ENCODE data around the gene ARHGEF4.
"Not testable (repeated sequence)": the region's sequence is repeated elsewhere in the genome, so short reads cannot be mapped to it uniquely, and the experiment has no call there.

The ARHGEF4 gene

DNA sequence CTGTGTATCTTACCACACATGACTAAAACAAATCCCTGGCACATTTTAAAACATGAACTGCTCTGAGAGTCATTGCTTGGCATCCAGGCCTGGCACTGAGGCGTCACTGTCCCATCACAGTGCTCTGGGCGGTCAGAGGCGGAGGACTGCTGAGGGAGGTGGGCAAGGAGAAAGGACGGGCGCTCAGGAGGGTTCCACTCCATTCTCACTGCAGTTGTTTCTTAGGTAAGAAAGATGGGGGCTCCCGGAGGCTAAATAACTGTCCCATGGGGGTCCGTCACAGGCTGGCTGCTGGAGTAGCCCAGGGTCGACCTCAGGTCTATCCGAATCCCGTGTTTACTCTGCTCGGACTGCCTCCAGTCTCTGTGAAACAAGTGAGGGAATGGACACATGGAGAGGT is 139.0 kb downstream of the ARHGEF4 start:
- no peak for DNase-seq (ENCODE audit: low read depth, low spot score)

DNA sequence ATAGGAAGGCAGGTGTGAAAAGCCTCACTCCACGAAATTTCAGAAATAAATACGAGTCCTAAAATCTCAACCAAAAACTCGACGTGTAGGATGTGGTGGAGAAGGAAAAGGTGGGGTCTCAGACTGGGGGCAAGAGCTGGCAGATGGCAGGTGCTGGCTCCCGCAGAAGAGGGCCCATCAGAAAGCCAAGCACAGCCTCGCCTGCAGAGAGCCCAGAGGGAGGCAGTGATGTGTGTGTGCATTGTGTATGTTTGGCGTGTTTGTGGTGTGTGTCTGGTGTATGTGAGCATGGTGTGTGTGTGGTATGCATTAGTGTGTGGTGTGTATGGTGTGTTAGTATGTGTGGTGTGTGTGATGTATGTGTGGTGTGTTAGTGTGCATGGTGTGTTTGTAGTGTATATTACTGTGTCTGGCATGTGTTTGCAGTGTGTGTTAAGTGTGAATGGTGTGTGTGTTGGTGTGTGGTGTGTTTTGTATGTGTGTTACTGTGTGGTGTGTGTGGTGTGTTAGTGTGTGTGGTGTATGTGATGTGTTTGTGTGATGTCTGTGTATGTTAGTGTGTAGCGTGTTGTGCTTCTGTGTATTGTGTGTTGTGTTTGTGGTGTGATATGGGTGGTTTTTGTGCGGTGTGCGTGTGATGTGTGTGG is 140.0 kb downstream of the ARHGEF4 start:
- DNase-seq (ENCODE audit: low read depth, low spot score): no peak

DNA sequence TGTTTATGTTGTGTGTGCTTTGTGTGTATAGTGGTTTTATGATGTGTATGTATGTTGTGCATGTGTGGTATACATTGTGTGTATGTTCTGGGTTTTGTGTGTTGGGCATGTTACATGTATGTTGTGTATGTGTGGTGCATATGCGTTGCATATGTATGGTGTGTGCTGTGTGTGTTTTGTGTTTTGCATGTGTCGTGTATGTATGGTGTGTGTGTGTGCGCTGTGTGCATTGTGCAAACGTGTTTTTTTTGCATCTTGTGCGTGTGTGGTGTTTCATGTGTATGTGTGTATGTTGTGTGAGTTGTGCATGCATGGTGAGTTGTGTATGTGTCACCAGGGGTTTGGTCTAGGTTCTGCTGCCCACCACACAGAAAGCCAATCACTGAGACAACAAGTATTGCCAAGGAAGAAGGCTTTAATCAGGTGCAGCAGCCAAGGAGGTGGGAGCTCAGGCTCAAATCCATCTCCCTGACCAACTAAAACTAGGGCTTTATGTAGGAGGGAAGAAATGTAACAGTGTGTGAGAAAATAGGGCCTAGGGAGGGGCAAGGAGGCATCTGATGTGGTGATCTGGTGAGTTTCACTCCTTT is 140.8 kb downstream of the ARHGEF4 start:
- DNase-seq (ENCODE audit: low read depth, low spot score): no peak

DNA sequence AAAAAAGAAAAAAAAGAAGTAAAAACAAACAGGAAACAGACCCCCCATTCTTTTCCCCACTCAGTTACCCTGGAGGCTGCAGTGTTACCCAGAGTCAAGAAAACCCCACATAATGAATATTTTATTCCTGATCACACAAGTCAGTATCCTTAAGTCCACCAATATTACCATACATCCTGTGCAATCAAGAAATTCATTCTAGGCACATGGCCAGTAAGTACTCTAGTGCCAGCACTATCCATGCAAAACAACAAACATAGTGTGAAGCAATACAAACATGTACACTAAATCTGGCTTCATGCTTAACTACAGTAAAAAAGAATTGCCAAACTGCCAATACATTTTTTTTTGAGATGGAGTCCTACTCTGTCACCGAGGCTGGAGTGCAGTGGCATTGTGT is 145.0 kb downstream of the ARHGEF4 start:
- DNase-seq (ENCODE audit: low read depth, low spot score): no peak

DNA sequence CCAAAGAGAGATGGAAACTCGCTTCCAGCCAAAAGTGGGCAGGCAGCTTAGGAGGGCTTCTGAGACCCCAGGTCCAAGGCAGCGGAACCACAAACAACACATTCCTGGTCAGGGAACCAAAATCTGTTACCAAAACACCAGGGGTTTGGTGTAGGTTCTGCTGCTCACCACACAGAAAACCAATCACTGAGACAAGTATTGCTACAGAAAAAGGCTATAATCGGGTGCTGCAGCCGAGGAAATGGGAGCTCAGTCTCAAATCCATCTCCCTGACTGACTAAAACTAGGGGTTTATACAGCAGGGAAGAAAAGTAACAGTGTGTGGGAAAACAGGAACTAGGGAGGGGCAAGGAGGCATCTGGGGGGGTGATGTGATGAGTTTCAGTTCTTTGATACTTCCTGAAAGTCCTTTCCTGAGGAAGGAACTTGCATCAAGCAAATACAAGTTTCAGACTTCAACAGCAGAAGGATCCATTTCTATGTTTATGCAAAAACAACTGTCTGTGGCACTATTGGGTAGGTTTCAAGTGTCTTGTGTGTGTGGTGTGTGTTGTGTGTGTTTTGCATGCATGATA is 148.6 kb downstream of the ARHGEF4 start:
- DNase-seq (ENCODE audit: low read depth, low spot score): no peak

DNA sequence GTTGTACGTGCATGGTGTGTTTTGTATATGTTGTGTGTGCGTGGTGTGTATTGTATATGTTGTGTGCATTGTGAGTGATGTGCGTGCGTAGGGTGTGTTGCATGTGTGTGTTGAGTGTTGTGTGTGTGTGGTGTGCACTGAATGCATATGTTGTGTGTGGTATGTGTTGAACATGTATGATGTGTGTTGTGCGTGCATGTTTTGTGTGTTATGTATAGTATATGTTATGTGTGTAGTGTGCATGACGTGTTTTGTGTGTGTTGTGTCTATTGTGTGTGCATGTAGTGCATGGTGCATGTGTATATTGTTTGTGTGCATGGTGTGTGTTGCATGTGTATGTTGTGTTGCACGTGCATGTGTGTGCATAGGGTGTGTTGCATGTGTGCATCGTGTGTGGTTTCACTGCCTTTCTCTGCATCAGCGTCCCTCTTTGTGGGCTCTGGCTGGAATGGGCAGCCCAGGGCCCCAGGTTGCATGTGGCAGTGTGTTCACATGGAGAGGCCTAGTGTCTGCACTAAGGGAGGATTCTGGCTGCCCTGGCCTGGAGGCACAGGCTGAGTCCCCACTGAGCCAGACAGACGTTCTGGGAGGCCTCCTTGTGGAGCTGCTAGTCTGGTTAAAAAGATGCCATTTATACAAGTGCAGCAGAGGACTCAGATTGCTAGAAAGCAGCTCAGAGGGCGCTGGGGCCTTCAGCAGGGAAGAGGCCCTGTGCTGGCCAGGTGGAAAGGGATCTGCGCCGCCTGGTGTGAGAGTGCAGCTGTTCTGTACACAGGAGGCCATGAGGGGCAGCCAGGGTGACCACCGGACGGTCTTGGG is 149.3 kb downstream of the ARHGEF4 start:
- no peak for DNase-seq (ENCODE audit: low read depth, low spot score)

DNA sequence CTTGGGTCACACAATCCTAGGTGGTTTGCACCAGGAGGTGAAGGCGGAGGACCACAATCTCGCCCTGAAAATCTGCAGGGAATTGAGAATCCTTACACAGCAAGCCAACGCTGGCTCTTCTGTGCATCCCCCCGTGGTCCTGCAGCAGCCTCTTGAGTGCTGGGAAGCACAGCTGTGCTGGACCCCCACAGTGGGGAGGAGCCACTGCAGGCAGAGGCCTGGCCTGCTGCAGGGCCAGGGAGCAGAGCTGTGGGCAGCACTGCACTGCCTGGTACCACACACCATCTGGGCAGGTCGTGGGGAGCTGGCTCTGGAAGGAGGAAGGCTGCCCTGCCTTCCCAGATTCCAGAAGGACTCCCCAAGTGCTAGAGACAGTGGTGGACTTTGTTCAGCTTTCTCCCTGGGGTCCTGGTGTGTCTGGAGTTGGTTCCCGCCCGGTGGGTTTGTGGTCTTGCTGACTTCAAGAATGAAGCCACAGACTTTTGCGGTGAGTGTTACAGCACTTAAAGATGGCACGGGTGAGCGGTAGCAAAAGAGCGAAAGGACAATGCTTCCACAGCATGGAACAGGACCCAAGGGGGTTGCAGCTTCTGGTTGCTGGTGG is 150.3 kb downstream of the ARHGEF4 start:
- no peak for DNase-seq (ENCODE audit: low read depth, low spot score)

DNA sequence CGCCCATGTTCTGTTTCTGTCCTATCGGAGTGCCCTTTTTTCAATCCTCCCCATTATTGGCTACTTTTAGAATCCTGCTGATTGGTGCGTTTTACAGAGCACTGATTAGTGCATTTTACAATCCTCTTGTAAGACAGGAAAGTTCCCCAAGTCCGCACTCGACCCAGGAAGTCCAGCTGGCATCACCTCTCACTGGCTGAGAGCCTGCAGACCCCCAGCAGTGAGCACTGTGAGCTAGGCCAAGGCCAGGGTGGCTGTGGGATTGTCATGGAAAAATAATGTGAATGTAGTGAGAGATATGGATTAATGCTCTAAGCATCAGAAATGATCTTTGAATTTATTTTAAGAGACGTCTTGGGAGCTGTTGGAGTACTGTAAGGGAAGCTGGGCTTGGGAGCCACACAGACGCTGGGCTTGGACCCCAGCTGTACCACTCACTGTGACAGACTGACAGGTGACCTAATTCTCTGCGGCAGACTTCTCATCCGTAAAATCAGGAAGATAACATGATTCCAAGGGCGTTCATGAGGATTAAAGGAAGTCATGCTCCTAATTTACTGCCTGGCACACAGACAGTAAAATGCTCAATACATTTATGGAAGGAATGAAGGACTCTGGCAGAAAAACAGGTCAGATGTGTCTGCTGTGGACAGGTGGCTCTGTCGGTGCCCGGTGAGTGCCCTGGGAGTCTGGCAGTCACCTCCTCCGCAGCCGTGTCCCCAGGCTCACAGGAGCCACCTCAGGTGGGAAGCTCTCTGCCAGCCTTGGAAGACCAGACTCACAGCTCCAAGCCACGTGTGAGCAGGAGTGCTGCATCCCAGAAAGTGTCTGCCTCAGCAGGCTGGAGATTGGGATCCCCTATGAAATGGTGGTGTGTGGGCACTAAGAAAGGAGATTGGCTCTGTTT is 151.1 kb downstream of the ARHGEF4 start:
- DNase-seq (ENCODE audit: low read depth, low spot score): no peak

DNA sequence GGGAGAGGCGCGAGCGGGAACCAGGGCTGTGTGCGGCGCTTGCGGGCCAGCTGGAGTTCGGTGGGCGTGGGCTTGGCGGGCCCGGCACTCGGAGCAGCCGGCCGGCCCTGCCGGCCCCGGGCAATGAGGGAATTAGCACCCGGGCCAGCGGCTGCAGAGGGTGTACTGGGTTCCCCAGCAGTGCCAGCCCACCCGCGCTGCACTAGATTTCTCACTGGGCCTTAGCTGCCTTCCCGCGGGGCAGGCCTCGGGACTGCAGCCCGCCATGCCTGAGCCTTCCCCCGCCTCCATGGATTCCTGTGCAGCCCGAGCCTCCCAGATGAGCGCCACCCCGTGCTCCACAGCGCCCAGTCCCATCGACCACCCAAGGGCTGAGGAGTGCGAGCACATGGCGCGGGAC is 154.7 kb downstream of the ARHGEF4 start:
- DNase-seq (ENCODE audit: low read depth, low spot score): not testable (repeated sequence)

DNA sequence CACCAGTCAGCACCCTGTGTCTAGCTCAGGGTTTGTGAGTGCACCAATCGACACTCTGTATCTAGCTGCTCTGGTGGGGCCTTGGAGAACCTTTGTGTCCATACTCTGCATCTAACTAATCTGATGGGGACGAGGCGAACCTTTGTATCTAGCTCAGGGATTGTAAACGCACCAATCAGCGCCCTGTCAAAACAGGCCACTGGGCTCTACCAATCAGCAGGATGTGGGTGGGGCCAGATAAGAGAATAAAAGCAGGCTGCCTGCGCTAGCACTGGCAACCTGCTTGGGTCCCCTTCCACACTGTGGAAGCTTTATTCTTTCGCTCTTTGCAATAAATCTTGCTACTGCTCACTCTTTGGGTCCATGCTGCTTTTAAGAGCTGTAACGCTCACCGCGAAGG is 155.3 kb downstream of the ARHGEF4 start:
- DNase-seq (ENCODE audit: low read depth, low spot score): not testable (repeated sequence)

DNA sequence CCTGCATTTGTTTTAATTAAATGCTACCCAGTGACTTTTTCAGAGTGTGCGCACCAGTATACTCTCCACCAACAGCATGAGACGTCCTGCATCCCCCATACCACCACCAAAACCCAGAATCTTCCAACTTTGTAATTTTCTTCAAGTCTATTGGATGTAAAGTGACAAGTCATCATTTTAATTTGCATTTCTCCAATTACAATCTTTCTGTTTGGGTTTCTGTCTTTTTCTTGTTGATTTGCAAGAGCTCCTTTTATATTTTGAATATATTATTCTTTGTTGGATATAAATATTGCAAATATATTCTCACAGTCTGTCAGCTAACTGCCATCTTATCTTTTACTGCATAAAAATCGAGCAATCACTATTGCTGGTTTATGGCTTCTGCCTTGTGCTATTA is 160.0 kb downstream of the ARHGEF4 start:
- DNase-seq (ENCODE audit: low read depth, low spot score): no peak

DNA sequence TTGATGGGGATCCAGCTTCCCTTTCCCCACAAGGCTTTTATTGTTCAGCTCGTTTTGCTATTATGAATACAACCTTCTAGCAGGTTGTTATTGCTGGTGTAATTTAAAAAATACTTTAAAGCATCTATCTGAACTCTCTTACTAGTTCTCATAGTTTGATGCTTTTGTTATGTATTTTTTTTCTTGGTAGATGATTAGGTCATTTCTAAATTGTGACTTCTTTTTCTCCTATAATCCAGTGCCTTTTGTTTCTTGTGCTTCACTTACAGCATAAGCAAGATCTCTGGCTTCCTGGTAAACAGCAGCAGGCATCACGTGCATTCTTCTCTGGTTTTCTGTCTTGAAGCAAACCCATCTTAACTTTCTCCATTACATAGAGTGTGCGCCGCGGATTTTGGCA is 160.5 kb downstream of the ARHGEF4 start:
- no peak for DNase-seq (ENCODE audit: low read depth, low spot score)

DNA sequence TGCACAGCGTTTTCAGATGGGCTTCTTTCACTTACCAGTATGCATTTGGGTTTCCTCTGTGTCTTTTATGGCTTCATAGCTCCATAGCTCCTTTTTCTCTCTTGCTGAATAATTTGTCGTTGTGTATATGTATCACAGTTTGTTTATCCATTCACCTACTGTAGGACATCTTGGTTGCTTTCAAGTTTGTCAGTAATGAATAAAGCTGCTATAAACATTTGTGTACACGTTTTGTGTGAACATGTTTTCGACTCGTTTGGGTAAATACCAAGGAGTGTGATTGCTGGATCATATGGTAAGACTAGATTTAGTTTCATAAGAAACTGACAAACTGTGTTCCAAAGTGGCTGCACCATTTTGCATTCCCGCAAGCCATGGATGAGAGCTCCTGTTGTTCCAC is 161.8 kb downstream of the ARHGEF4 start:
- DNase-seq (ENCODE audit: low read depth, low spot score): no peak

DNA sequence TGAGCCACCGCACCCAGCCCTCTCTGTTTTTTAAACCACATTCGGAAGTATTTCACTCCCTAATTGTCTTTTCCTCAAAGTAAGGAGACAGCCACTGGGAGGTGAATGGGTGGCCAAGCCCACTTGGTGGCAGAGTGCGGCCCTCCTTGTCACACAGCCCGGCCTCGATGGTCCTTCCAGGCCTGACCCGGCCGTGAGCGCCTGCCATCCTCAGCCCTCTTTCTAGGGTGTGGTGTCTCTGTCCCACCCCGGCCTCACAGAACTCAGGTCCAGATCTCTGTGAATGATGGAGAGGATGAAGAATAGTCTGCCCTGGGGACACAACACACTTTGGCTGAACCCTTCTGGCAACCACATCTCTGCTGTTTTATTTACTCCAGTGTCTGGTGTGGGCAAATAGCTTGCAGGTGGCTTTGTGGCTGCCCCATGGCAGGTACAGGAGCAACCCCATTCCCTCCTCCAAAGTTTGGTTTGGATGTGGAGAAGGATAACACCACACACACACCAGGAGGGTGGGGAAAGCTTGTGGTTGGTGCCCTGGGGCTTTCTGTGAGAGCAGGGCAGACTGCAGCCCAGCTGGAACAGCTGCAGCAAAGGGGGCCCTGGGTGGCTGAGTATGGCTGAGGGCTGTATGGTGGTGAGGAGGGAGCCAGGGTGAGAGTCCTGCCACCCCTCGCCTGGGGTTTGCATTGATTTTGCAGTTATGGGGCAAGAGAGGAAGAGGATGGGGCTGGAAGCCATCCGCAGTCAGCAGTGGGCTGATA is 167.9 kb downstream of the ARHGEF4 start:
- DNase-seq (ENCODE audit: low read depth, low spot score): no peak

DNA sequence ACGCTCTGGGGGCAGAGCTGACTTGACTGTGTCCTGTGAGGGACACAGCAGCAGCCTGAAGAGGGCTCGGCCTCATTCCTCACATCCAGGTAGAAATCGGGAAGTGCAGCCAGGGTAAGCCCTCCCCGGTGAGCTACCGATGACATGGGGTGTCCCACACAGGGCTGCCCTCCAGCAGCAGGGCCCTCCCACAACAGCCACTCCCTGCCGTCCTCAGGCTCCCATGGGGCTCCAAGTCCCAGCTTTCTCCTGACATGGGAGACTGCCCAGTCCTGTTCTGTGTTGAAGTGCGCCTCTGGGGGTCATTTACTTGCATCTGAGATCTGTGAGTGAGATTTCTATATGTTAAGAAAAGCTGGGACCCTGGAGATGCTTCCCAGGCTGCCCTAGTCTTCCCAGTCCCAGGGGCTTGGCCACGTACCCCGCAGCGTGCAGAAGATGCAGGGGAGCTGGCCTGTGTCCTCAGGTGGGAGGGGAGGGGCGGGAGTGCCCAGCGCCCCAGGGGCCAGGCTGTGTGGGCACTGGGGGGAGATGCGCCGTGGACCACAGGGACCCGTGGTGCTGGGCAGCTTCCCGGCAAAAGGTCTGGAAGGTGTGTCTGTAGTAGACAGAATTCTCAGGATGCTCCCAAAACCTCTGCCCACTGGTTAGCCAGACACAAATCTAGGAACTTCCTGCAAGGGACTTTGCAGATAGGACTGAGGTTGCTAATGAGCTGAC is 168.7 kb downstream of the ARHGEF4 start:
- no peak for DNase-seq (ENCODE audit: low read depth, low spot score)

DNA sequence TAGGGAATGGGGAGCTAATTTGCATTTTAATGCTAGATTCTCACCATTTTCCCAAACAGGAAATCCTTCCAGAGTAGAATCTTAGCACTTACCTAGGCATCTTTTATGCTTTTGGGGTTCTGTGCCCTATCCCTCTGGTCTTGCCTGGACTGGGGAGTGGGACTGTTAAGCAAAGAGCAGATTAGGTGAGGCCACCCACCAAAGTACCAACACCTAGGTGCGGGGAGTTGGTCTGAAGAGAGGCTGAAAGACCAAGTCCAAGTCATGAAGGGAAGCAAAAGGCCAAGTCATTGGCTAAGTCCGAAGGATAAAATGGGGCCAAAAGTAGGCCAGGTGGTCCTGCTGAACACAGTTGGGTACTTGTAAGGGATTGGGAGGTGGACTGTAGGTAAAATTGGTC is 169.8 kb downstream of the ARHGEF4 start:
- DNase-seq (ENCODE audit: low read depth, low spot score): no peak

DNA sequence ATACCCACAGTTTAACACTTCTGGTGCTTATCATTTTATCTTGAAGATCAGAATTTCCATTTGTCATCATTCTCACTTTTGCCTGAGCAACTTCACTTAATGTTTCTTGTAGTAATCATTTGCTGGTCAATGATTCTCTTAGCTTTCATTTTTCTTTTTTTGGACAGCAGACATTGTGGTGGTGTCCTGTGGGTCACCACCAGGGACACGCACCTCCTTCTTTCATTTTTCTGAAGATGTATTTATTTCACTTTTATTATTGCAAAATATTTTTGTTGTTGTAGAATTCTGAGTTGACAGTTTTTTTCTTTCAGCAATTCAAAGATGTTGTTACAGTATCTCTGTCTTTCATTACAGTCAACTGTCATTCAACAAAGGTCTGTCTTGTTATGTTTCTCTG is 172.3 kb downstream of the ARHGEF4 start:
- DNase-seq (ENCODE audit: low read depth, low spot score): no peak

DNA sequence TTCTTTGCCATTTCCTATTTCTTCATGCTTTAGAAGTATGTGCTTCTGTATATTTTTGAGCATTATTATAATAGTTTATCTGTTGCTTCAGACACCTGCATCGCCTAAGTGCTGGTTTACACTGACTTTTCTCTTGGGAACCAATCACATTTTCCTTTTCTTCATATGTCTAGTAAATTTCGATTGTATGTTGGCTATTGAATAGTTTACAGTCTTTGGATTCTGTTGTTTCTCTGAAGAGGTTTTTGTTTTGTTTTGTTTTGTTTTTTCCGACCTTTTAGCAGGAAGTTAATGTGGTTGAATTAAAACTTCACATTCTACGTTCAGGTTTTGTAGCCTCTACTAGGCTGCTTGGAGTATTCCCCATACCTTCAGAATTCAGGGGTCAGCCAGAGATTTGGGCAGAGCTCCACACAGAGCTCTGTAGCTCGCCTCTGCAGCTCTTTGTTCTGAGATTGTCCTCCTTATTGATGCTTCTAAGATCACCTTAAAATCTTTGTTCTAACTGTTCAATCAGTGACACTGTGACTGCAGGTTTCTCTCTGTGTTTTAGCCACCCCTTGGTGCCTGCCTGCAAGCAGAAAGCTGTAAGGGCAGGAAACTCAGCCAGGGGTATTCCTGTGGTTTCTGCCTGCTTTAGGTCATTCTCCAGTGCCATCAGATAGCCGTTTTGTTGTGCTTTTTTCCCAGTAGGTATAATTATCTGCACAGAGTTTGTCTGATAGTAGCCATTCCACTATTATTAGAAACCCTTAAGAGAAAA is 173.2 kb downstream of the ARHGEF4 start:
- no peak for DNase-seq (ENCODE audit: low read depth, low spot score)

DNA sequence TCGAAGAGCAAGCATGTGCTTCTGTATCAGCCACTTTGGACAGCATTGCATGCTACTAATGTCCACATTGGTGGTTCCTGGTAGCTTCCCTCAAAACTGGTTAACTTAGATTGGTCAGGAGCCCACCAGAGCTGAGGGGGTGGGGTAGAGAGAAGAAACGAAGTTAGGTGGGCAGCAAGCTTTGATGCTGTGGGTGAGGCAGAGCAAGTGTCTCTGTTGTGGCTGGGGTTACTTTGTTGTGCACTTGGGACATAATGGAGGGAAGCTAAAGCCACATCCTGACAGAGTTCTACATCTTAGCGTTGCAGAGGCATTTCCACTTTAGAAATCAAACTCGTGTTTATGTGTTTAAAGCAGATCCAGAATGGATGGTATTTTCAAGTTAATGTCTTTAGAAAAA is 173.9 kb downstream of the ARHGEF4 start:
- DNase-seq (ENCODE audit: low read depth, low spot score): no peak
